Adrenal gland (tissue), 12 donors: ENCODE results near the gene GCHFR. TPM values are rescaled to one million over a fixed set of nuclear protein-coding genes. Genes with fewer than 3 reads are reported as not detected.

ENCODE experiments used
- DNase-seq, 7 donors: peaks; one replicate each; pipeline ENCODE4 v3.0.0-alpha.2; 2019 to 2020
- H3K27ac ChIP-seq, 5 donors: fragments of 200-600 bp; sonication (generic) in 4 of 5; 1 replicate in 3 of 5; 2 replicates in 2 of 5; pipeline versions ENCODE4 v1.5.1 to v1.8.0; 2016 to 2020; ENCODE audit warnings: mild to moderate bottlenecking in 1 of 5
- H3K27me3 ChIP-seq: fragments of 200-600 bp; 2 replicates; pipeline ENCODE4 v1.8.0; 2021
- H3K36me3 ChIP-seq, 2 donors: fragments of 200-600 bp; replicated peaks in 1 of 2; 1 replicate in 1 of 2; 2 replicates in 1 of 2; pipeline versions ENCODE4 v1.5.1 to v1.8.0; 2018 to 2022
- H3K4me1 ChIP-seq, 2 donors: fragments of 200-600 bp; replicated peaks in 1 of 2; 1 replicate in 1 of 2; 2 replicates in 1 of 2; pipeline versions ENCODE4 v1.5.1 to v1.8.0; 2018 to 2021
- H3K4me3 ChIP-seq, 4 donors: fragments of 200-600 bp; sonication (generic) in 3 of 4; one replicate each; pipeline ENCODE4 v1.5.1; 2016 to 2018
- H3K9me3 ChIP-seq, 3 donors: fragments of 200-600 bp; sonication (generic) in 1 of 3; replicated peaks in 1 of 3; 1 replicate in 2 of 3; 2 replicates in 1 of 3; pipeline versions ENCODE4 v1.5.1 to v1.8.0; 2016 to 2021
- POLR2A ChIP-seq, 2 donors: fragments of 450-650 bp; IDR thresholded peaks; one replicate each; pipeline ENCODE4 v1.6.1; 2017; ENCODE audit warnings: antibody characterized with exemption in 2 of 2, mild to moderate bottlenecking in 2 of 2, moderate library complexity in 1 of 2
- WGBS, 4 donors: extraction: QIAGEN DNeasy Blood & Tissue Kit in 2 of 4; methylation state at CpG; one replicate each; pipeline versions ENCODE4 v1.1.5 to v1.1.7; 2013 to 2017; 5-methylcytosine and 5-hydroxymethylcytosine counted together
- intact Hi-C, 2 donors: fragments of 100-400 bp; cut with DNase I; formaldehyde crosslinking; loops; one replicate each; pipeline versions ENCODE4 v1.14.1 to v1.15.0; 2022 to 2023
- polyA plus RNA-seq, 3 donors: library from polyadenylated mRNA; stranded (reverse); fragments of 200-250 nt in 2 of 3; fragments of 350-450 nt in 1 of 3; fragmentation: Illumina TruSeq in 1 of 3; extraction: RNeasy Lipid Tissue Mini Kit (QIAGEN cat#74804) in 1 of 3; gene quantifications; one replicate each; pipeline ENCODE4 v1.2.3, GENCODE V29; 2013 to 2014
- small RNA-seq, 2 donors: library from RNA; depleted of rRNA; stranded (forward); fragments of <200 nt; gene quantifications; one replicate each; pipeline ENCODE3, GENCODE V24; 2016
- total RNA-seq, 9 donors: library from RNA; depleted of rRNA in 4 of 9; stranded (reverse); fragments of >200 nt in 4 of 9; fragments of 120-200 nt in 1 of 9; fragmentation: NEBNext Ultra II Directional in 1 of 9; extraction: Animal tissue kit (Norgen Biotek cat#: 25700) in 1 of 9; gene quantifications; one replicate each; pipeline versions ENCODE4 v1.1.0 to v1.2.4, GENCODE V29; 2013 to 2023
- TF ChIP-seq, protein P1 (sequence below), 6 experiments: fragments of 450-650 bp in 4 of 6; fragments of 200-600 bp in 2 of 6; sonication (generic) in 1 of 6; IDR thresholded peaks; 1 replicate in 5 of 6; 2 replicates in 1 of 6; pipeline versions ENCODE4 v1.5.1 to v1.8.0; 2016 to 2021; ENCODE audit warnings: antibody characterized with exemption in 6 of 6, mild to moderate bottlenecking in 2 of 6, moderate library complexity in 1 of 6
- donor health status: healthy with polysubstance abuse.
- donor health status: Bipolar disorder and iron deficiency.
- donor health status: DM: yes; HTN: yes; CAD: no.
- donor health status: DM: no; HTN: no; CAD: no.
- donor health status: DM: no; HTN: no; CAD: no.
- donor health status: DM: yes; HTN: yes; CAD: no.

GCHFR gene
- total and polyA plus RNA-seq, 12 donors, result 6.1 to 77.3 (median 20.1) TPM

- intact Hi-C loops, result no loop called here
- WGBS, 4 donors, result 78 to 86% (median 82%) methylated on average over 7 to 8 of the region's 8 CpGs
- no peak for DNase-seq
Observed at GRCh38 chr15:40808861-40809450, 45.1 kb downstream of the GCHFR start.

GRCh38 chr15:40812721-40813425, 49.0 kb downstream of the GCHFR start:
- Histone ChIP-seq H3K4me3 (no peak overlapping the region), H3K27ac (no peak overlapping the region), H3K9me3 (no peaks in the 10 kb centered on the region), H3K4me1 (peaks cover 5 to 10% of the 10 kb centered on the region in 2 donors), H3K36me3 (peaks cover 0 to 21% of the 10 kb centered on the region in 2 donors), H3K27me3 (no peaks in the 10 kb centered on the region)
- no peak for TF ChIP-seq POLR2A (IDR thresholded peaks at IDR 0.05)
- TF ChIP-seq, protein P1, sequence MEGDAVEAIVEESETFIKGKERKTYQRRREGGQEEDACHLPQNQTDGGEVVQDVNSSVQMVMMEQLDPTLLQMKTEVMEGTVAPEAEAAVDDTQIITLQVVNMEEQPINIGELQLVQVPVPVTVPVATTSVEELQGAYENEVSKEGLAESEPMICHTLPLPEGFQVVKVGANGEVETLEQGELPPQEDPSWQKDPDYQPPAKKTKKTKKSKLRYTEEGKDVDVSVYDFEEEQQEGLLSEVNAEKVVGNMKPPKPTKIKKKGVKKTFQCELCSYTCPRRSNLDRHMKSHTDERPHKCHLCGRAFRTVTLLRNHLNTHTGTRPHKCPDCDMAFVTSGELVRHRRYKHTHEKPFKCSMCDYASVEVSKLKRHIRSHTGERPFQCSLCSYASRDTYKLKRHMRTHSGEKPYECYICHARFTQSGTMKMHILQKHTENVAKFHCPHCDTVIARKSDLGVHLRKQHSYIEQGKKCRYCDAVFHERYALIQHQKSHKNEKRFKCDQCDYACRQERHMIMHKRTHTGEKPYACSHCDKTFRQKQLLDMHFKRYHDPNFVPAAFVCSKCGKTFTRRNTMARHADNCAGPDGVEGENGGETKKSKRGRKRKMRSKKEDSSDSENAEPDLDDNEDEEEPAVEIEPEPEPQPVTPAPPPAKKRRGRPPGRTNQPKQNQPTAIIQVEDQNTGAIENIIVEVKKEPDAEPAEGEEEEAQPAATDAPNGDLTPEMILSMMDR (IDR thresholded peaks at IDR 0.05), result no peak
- intact Hi-C loops, result no loop called here
- DNase-seq, result no peak
- 93 to 95% (median 94%) methylated on average over 7 to 12 of the region's 12 CpGs for WGBS, 4 donors

More at GRCh38 chr15:40808861-40809450, 45.1 kb downstream of the GCHFR start:
- H3K9me3 ChIP-seq, result no peaks in the 10 kb centered on the region
- H3K4me3 ChIP-seq, result no peak overlapping the region
- no peaks in the 10 kb centered on the region for H3K27me3 ChIP-seq
- H3K36me3 ChIP-seq, result peaks cover 0 to 21% of the 10 kb centered on the region in 2 donors
- no peak overlapping the region for H3K27ac ChIP-seq
- H3K4me1 ChIP-seq, result peaks cover 11 to 25% of the 10 kb centered on the region in 2 donors
- TF ChIP-seq POLR2A (IDR thresholded peaks at IDR 0.05), result no peak
- TF ChIP-seq, protein P1 (IDR thresholded peaks at IDR 0.05), result no peak

GRCh38 chr15:40815042-40815698, 51.3 kb downstream of the GCHFR start:
- WGBS, 4 donors, result 84 to 95% (median 93%) methylated on average over 4 of the region's 4 CpGs
- intact Hi-C loops, result no loop called here
- H3K4me3 ChIP-seq, result no peak overlapping the region
- TF ChIP-seq, protein P1 (IDR thresholded peaks at IDR 0.05), result no peak
- TF ChIP-seq POLR2A (IDR thresholded peaks at IDR 0.05), result no peak
- no peaks in the 10 kb centered on the region for H3K27me3 ChIP-seq
- no peaks in the 10 kb centered on the region for H3K4me1 ChIP-seq
- H3K27ac ChIP-seq, result no peak overlapping the region
- H3K9me3 ChIP-seq, result no peaks in the 10 kb centered on the region
- H3K36me3 ChIP-seq, result peaks cover 0 to 21% of the 10 kb centered on the region in 2 donors
- DNase-seq, result peak in 5 of 7 donors; percentile 43 to 67 (median 57)

Small RNA genes within 50 kb of the gene (small RNA-seq; reads per million reads assigned to genes)
- 0 reads per million in 2 donors for gene SUMO2P15

Other genes starting within 250 kb of the GCHFR start
- 10 to 100 TPM; 28.4 to 42.8 (median 37.7) TPM for gene CCDC32, start 199.0 kb upstream of the GCHFR start, total RNA-seq
- gene CCDC32, start 199.0 kb upstream of the GCHFR start, polyA plus RNA-seq, result 10 to 100 TPM; 33.1 to 41.7 (median 37.7) TPM
- gene RPUSD2, start 194.8 kb upstream of the GCHFR start, total RNA-seq, result 10 to 100 TPM; 10.0 to 20.7 (median 11.9) TPM
- gene RPUSD2, start 194.8 kb upstream of the GCHFR start, polyA plus RNA-seq, result 10 to 100 TPM in 2 of 3 donors, 1 to 10 TPM in 1; 5.7 to 18.5 (median 11.0) TPM
- gene KNL1, start 169.8 kb upstream of the GCHFR start, total RNA-seq, result 1 to 10 TPM in 8 of 9 donors, under 1 TPM in 1; 0.69 to 7.9 (median 1.7) TPM
- gene KNL1, start 169.8 kb upstream of the GCHFR start, polyA plus RNA-seq, result under 1 TPM; 0.13 to 0.77 (median 0.16) TPM
- gene RAD51, start 68.9 kb upstream of the GCHFR start, total RNA-seq, result 1 to 10 TPM in 4 of 9 donors, under 1 TPM in 3, not detected in 2; 0.47 to 5.2 (median 1.1) TPM
- under 1 TPM in 2 of 3 donors, not detected in 1; 0.74 to 0.82 TPM for gene RAD51, start 68.9 kb upstream of the GCHFR start, polyA plus RNA-seq
- gene RMDN3, start 8.8 kb upstream of the GCHFR start, total RNA-seq, result 10 to 100 TPM; 20.6 to 50.1 (median 33.9) TPM
- gene RMDN3, start 8.8 kb upstream of the GCHFR start, polyA plus RNA-seq, result 10 to 100 TPM; 19.2 to 45.4 (median 22.4) TPM
- gene C15orf62, start 5.9 kb downstream of the GCHFR start, total RNA-seq, result 1 to 10 TPM in 1 of 9 donors, under 1 TPM in 4, not detected in 4; 0.11 to 1.1 (median 0.46) TPM
- gene C15orf62, start 5.9 kb downstream of the GCHFR start, polyA plus RNA-seq, result under 1 TPM; 0.07 to 0.97 (median 0.27) TPM
- 10 to 100 TPM; 11.0 to 35.1 (median 27.3) TPM for gene ZFYVE19, start 43.0 kb downstream of the GCHFR start, total RNA-seq
- 10 to 100 TPM; 12.0 to 25.3 (median 24.1) TPM for gene ZFYVE19, start 43.0 kb downstream of the GCHFR start, polyA plus RNA-seq
- 10 to 100 TPM; 27.4 to 88.6 (median 42.2) TPM for gene DNAJC17, start 43.4 kb downstream of the GCHFR start, total RNA-seq
- 100 to 1,000 TPM in 2 of 3 donors, 10 to 100 TPM in 1; 33.0 to 174 (median 170) TPM for gene DNAJC17, start 43.4 kb downstream of the GCHFR start, polyA plus RNA-seq
- gene PPP1R14D, start 64.6 kb downstream of the GCHFR start, total RNA-seq, result not detected
- not detected for gene PPP1R14D, start 64.6 kb downstream of the GCHFR start, polyA plus RNA-seq
- 1 to 10 TPM in 6 of 9 donors, under 1 TPM in 3; 0.17 to 5.1 (median 1.3) TPM for gene SPINT1, start 80.0 kb downstream of the GCHFR start, total RNA-seq
- 1 to 10 TPM in 2 of 3 donors, under 1 TPM in 1; 0.46 to 1.3 (median 1.1) TPM for gene SPINT1, start 80.0 kb downstream of the GCHFR start, polyA plus RNA-seq
- gene RHOV, start 110.2 kb downstream of the GCHFR start, total RNA-seq, result under 1 TPM in 2 of 9 donors, not detected in 7; 0.11 to 0.34 TPM
- under 1 TPM in 2 of 3 donors, not detected in 1; 0.13 to 0.16 TPM for gene RHOV, start 110.2 kb downstream of the GCHFR start, polyA plus RNA-seq
- gene VPS18, start 130.4 kb downstream of the GCHFR start, total RNA-seq, result 10 to 100 TPM; 18.0 to 43.4 (median 35.0) TPM
- 10 to 100 TPM in 1 of 3 donors, 1 to 10 TPM in 2; 8.9 to 16.0 (median 10.0) TPM for gene VPS18, start 130.4 kb downstream of the GCHFR start, polyA plus RNA-seq
- gene DLL4, start 165.3 kb downstream of the GCHFR start, total RNA-seq, result 10 to 100 TPM in 2 of 9 donors, 1 to 10 TPM in 7; 1.9 to 15.9 (median 4.9) TPM
- gene DLL4, start 165.3 kb downstream of the GCHFR start, polyA plus RNA-seq, result 1 to 10 TPM in 2 of 3 donors, under 1 TPM in 1; 0.66 to 3.9 (median 3.6) TPM
- 1 to 10 TPM in 4 of 9 donors, under 1 TPM in 4, not detected in 1; 0.24 to 2.4 (median 0.95) TPM for gene CHAC1, start 189.4 kb downstream of the GCHFR start, total RNA-seq
- 1 to 10 TPM in 2 of 3 donors, under 1 TPM in 1; 0.55 to 1.3 (median 1.3) TPM for gene CHAC1, start 189.4 kb downstream of the GCHFR start, polyA plus RNA-seq